GM12878 (cell line): ENCODE data around the gene NFATC1. TPM values are rescaled to one million over a fixed set of nuclear protein-coding genes. Genes with fewer than 3 reads are reported as not detected.

Experiments used
- ATAC-seq: fragments of 200-7000 bp; cut with Tn5 transposase; 3 replicates; pipeline ENCODE4 v1.9.1; 2020; ENCODE audit warnings: mild to moderate bottlenecking, moderate library complexity
- BruUV-seq: library from RNA; stranded (reverse); fragments of 400-500 nt; replicated peaks from 2 replicates; lab custom pipeline; 2021; lab: Mats Ljungman, UMichigan
- CTCF ChIA-PET: fragments of 300-600 bp; sonication (Branson Sonifier 250); formaldehyde crosslinking; extraction: SDS; loops from one replicate; lab custom pipeline; 2021; ENCODE audit warnings: inconsistent platforms; lab: Yijun Ruan, JAX
- POLR2A ChIA-PET: fragments of 350-600 bp; formaldehyde crosslinking; extraction: SDS; loops from one replicate; lab custom pipeline; 2021; ENCODE audit warnings: inconsistent platforms; lab: Charles Lee
- RAD21 ChIA-PET: fragments of 300-600 bp; sonication (Branson Sonifier 250); formaldehyde crosslinking; loops from one replicate; lab custom pipeline; 2023; ENCODE audit warnings: antibody characterized with exemption; ENCODE audit not compliant: unreplicated experiment; lab: Charles Lee
- SMC1A ChIA-PET: fragments of 300-600 bp; sonication (Branson Sonifier 250); formaldehyde crosslinking; loops from one replicate; lab custom pipeline; 2023; ENCODE audit not compliant: unreplicated experiment, uncharacterized antibody; lab: Charles Lee
- DNase-seq: peaks from one replicate; pipeline ENCODE4 v3.0.0-alpha.2; 2011; ENCODE audit warnings: low read depth, low spot score
- FAIRE-seq: peaks from 3 replicates; lab custom pipeline; 2011; peaks lifted over from hg19 to GRCh38; lab: Jason Lieb, UNC
- H2AFZ ChIP-seq: 2 replicates; pipeline ENCODE4 v1.6.0; 2011; ENCODE audit warnings: low read depth, low read length, control low read depth; ENCODE audit not compliant: control insufficient read depth
- H3K27ac ChIP-seq: 2 replicates; pipeline ENCODE4 v1.5.1; 2011; ENCODE audit warnings: control low read depth; ENCODE audit not compliant: control insufficient read depth, insufficient read depth
- H3K27me3 ChIP-seq, 2 experiments: replicated peaks in 1 of 2; 2 replicates each; pipeline versions ENCODE4 v1.6.0 to v1.6.1; 2011; ENCODE audit warnings: low read length in 1 of 2; ENCODE audit not compliant: control insufficient read depth in 2 of 2, insufficient read depth in 2 of 2
- H3K36me3 ChIP-seq, 2 experiments: 2 replicates each; pipeline ENCODE4 v1.5.1; 2011; ENCODE audit warnings: low read length in 1 of 2; ENCODE audit not compliant: control insufficient read depth in 2 of 2, insufficient read depth in 2 of 2
- H3K4me1 ChIP-seq: 2 replicates; pipeline ENCODE4 v1.6.1; 2011; ENCODE audit warnings: mild to moderate bottlenecking, low read length, moderate library complexity, mixed read lengths; ENCODE audit not compliant: control insufficient read depth, insufficient read depth
- H3K4me2 ChIP-seq: 2 replicates; pipeline ENCODE4 v1.6.0; 2011; ENCODE audit warnings: control low read depth; ENCODE audit not compliant: control insufficient read depth, insufficient read depth
- H3K4me3 ChIP-seq: fragments of 200-600 bp; sonication (generic); 2 replicates; pipeline ENCODE4 v1.5.1; 2016
- H3K79me2 ChIP-seq: 2 replicates; pipeline ENCODE4 v1.6.0; 2011; ENCODE audit warnings: low read length; ENCODE audit not compliant: control insufficient read depth, insufficient read depth
- H3K9ac ChIP-seq: 2 replicates; pipeline ENCODE4 v1.8.0; 2011; ENCODE audit warnings: low read length, control low read depth, mixed read lengths; ENCODE audit not compliant: control insufficient read depth, insufficient read depth
- H3K9me3 ChIP-seq: replicated peaks from 3 replicates; pipeline ENCODE4 v1.5.1; 2011; ENCODE audit warnings: mild to moderate bottlenecking, low read length; ENCODE audit not compliant: control insufficient read depth, insufficient read depth
- H4K20me1 ChIP-seq: 2 replicates; pipeline ENCODE4 v1.6.0; 2011; ENCODE audit not compliant: control insufficient read depth, insufficient read depth
- CREB1 ChIP-seq: IDR thresholded peaks from 2 replicates; pipeline ENCODE4 v1.6.1; 2012; ENCODE audit warnings: low read depth, mild to moderate bottlenecking, inconsistent platforms
- HDAC6 ChIP-seq: fragments of 200-600 bp; sonication (generic); IDR thresholded peaks from one replicate; pipeline ENCODE4 v1.8.0; 2017; ENCODE audit warnings: antibody characterized with exemption; ENCODE audit not compliant: unreplicated experiment
- MEF2A ChIP-seq: IDR thresholded peaks from 2 replicates; pipeline ENCODE4 v1.6.1; 2011; ENCODE audit warnings: low read depth, mild to moderate bottlenecking, low read length, moderate library complexity; ENCODE audit not compliant: insufficient read depth
- NFXL1 ChIP-seq: fragments of 450-650 bp; IDR thresholded peaks from 2 replicates; pipeline ENCODE4 v1.6.1; 2017; ENCODE audit warnings: antibody characterized with exemption, mild to moderate bottlenecking, borderline replicate concordance
- REST ChIP-seq: IDR thresholded peaks from 2 replicates; pipeline ENCODE4 v1.6.1; 2012; ENCODE audit warnings: mild to moderate bottlenecking, low read depth, low read length
- SREBF1 ChIP-seq: IDR thresholded peaks from 2 replicates; pipeline ENCODE4 v1.6.1; 2012; ENCODE audit warnings: mild to moderate bottlenecking, low read length
- USF2 ChIP-seq: IDR thresholded peaks from 2 replicates; pipeline ENCODE4 v1.6.1; 2011; ENCODE audit warnings: low read depth, low read length, improper control_type of control experiment, borderline replicate concordance
- ZBTB4 ChIP-seq: fragments of 450-650 bp; formaldehyde crosslinking; IDR thresholded peaks from 2 replicates; pipeline ENCODE4 v1.4.0; 2022; ENCODE audit warnings: mild to moderate bottlenecking, moderate library complexity
- WGBS: methylation state at CpG from one replicate; pipeline ENCODE4 v1.1.6; 2016; ENCODE audit warnings: low lambda C conversion rate; ENCODE audit not compliant: insufficient replicate concordance, insufficient coverage; ENCODE audit errors: missing lambda C conversion rate; 5-methylcytosine and 5-hydroxymethylcytosine counted together
- in situ Hi-C: fragments of 300-500 bp; cut with MboI; formaldehyde crosslinking; loops from 9 replicates; pipeline ENCODE4 v1.14.3; 2018; ENCODE audit warnings: mixed read lengths
- intact Hi-C: fragments of 100-400 bp; cut with micrococcal nuclease; formaldehyde crosslinking; loops from one replicate; pipeline ENCODE4 v1.14.2; 2022; ENCODE audit not compliant: unreplicated experiment
- polyA plus RNA-seq, 11 experiments: library from polyadenylated mRNA; depleted of rRNA in 4 of 11; unstranded in 6 of 11; stranded (reverse) in 5 of 11; fragments of >200 nt; fragmentation: Nextera tagmentation in 4 of 11; fragmentation: Illumina TruSeq in 1 of 11; extraction: Ambion mirVana in 4 of 11; extraction: Trizol in 1 of 11; gene quantifications; 1 replicate in 1 of 11; 2 replicates in 10 of 11; pipeline versions ENCODE4 v1.2.1 to v1.2.3, GENCODE V29; 2011 to 2016; ENCODE audit warnings: inconsistent platforms in 2 of 11, missing spikeins in 2 of 11, low read depth in 1 of 11
- total RNA-seq, 4 experiments: library from RNA; depleted of rRNA in 3 of 4; stranded (reverse); fragments of >200 nt in 3 of 4; fragmentation: Illumina TruSeq in 1 of 4; extraction: Trizol in 1 of 4; gene quantifications; 2 replicates each; pipeline versions ENCODE4 v1.2.1 to v1.2.3, GENCODE V29; 2013 to 2021

NFATC1 gene
- total and polyA plus RNA-seq, 10 of the 15 experiments (the other 5 are each of a cell fraction or from before 2014, with no cell fraction given), result 0.84 to 20.8 (median 5.1) TPM

- TF ChIP-seq USF2 (no peak), CREB1 (no peak)
- ChIA-PET CTCF (interaction anchor here (1.3 kb wide), 1 partner anchor 11 kb away, joined by 6 read pairs; no protein-coding TSS in a partner anchor), POLR2A (no interaction called here), RAD21 (no interaction called here), SMC1A (interaction anchor here (1.7 kb wide), 1 partner anchor 22 kb away, joined by 4 read pairs; no protein-coding TSS in a partner anchor)
- Histone ChIP-seq H3K9me3 (no peaks in the 10 kb centered on the region), H3K4me3 (no peak overlapping the region), H3K4me2 (no peak overlapping the region), H3K9ac (no peak overlapping the region), H2AFZ (no peak overlapping the region), H3K36me3 (peaks cover 0 to 9% of the 10 kb centered on the region in 2 experiments; a peak in 2 of 4 replicates), H3K27ac (no peak overlapping the region), H3K27me3 (no peaks in the 10 kb centered on the region), H3K79me2 (no peaks in the 10 kb centered on the region), H3K4me1 (peaks cover 5% of the 10 kb centered on the region; the same call in 1 of the 2 replicates), H4K20me1 (no peaks in the 10 kb centered on the region; the same call in 1 of the 2 replicates)
- DNase-seq (no peak), FAIRE-seq (no peak), ATAC-seq (no peak)
- in situ Hi-C loops (no loop called here), intact Hi-C loops (no loop called here)
- 87% methylated on average over 9 of the region's 9 CpGs for WGBS
- BruUV-seq, result no TSS peak
Measured at GRCh38 chr18:79413901-79414300, 18.2 kb downstream of the NFATC1 start.

GRCh38 chr18:79416022-79416676, 20.4 kb downstream of the NFATC1 start:
- no TSS peak for BruUV-seq
- in situ Hi-C loops, result no loop called here
- Histone ChIP-seq H3K4me2 (no peak overlapping the region), H3K9ac (no peak overlapping the region), H3K4me3 (no peak overlapping the region), H2AFZ (no peak overlapping the region), H3K27ac (no peak overlapping the region), H4K20me1 (no peaks in the 10 kb centered on the region; the same call in 1 of the 2 replicates), H3K9me3 (no peaks in the 10 kb centered on the region), H3K36me3 (peaks cover 0 to 10% of the 10 kb centered on the region in 2 experiments; a peak in 2 of 4 replicates), H3K79me2 (no peaks in the 10 kb centered on the region), H3K27me3 (no peaks in the 10 kb centered on the region), H3K4me1 (peaks cover 5% of the 10 kb centered on the region; the same call in 1 of the 2 replicates)
- CTCF ChIA-PET, result no interaction called here
- intact Hi-C loops, result no loop called here
- DNase-seq, result no peak
- peak; percentile 45 for ATAC-seq
- no peak for FAIRE-seq
- WGBS, result 79% methylated on average over 24 of the region's 24 CpGs
- POLR2A ChIA-PET, result no interaction called here
- RAD21 ChIA-PET, result no interaction called here
- SMC1A ChIA-PET, result no interaction called here
- TF ChIP-seq REST (no peak), MEF2A (no peak), NFXL1 (no peak), SREBF1 (no peak), ZBTB4 (CRISPR knock-in tag) (no peak), HDAC6 (no peak)
